B cell (primary cell): ENCODE results near the gene TBC1D23. TPM values are rescaled to one million over a fixed set of nuclear protein-coding genes. Genes with fewer than 3 reads are reported as not detected.
A peak's percentile ranks its signal among the peaks of the same experiment; 100 is the strongest.

ENCODE experiments used
- ATAC-seq: fragments of 200-7000 bp; cut with Tn5 transposase; one replicate; pipeline ENCODE4 v1.10.0; 2021; ENCODE audit warnings: low read depth, mild to moderate bottlenecking, moderate number of reproducible peaks, moderate library complexity
- CTCF ChIA-PET: fragments of 350-600 bp; sonication (Branson Sonifier 250); formaldehyde crosslinking; loops from one replicate; lab custom pipeline; 2021; ENCODE audit warnings: antibody characterized with exemption, inconsistent platforms; lab: Charles Lee
- POLR2A ChIA-PET: fragments of 350-600 bp; sonication (Branson Sonifier 250); formaldehyde crosslinking; loops from one replicate; lab custom pipeline; 2021; ENCODE audit warnings: antibody characterized with exemption; lab: Charles Lee
- DNase-seq: peaks from one replicate; pipeline ENCODE4 v3.0.0; 2013
- H2AFZ ChIP-seq: 2 replicates; pipeline ENCODE4 v1.6.1; 2012; ENCODE audit warnings: mild to moderate bottlenecking, low read depth, low read length; ENCODE audit not compliant: insufficient read depth, poor library complexity, severe bottlenecking
- H3K27ac ChIP-seq, 2 donors: 1 replicate in 1 of 2; 2 replicates in 1 of 2; pipeline ENCODE4 v1.5.1; 2012 to 2013; ENCODE audit warnings: low read length in 2 of 2, mild to moderate bottlenecking in 2 of 2, moderate library complexity in 1 of 2
- H3K27me3 ChIP-seq, 4 experiments: fragments of 200-600 bp in 1 of 4; sonication (generic) in 1 of 4; replicated peaks in 1 of 4; 1 replicate in 2 of 4; 2 replicates in 2 of 4; pipeline versions ENCODE4 v1.6.1 to v1.7.0; 2013 to 2016; ENCODE audit warnings: low read length in 3 of 4, mild to moderate bottlenecking in 2 of 4, mixed read lengths in 1 of 4, moderate library complexity in 1 of 4; ENCODE audit not compliant: insufficient read depth in 4 of 4, control insufficient read depth in 3 of 4; ENCODE audit errors: control extremely low read depth in 1 of 4
- H3K36me3 ChIP-seq, 2 experiments: replicated peaks in 1 of 2; 1 replicate in 1 of 2; 2 replicates in 1 of 2; pipeline versions ENCODE4 v1.6.1 to v1.7.1; 2013; ENCODE audit warnings: low read length in 1 of 2; ENCODE audit not compliant: insufficient read depth in 2 of 2, control insufficient read depth in 1 of 2; ENCODE audit errors: control extremely low read depth in 1 of 2, extremely low read depth in 1 of 2
- H3K4me1 ChIP-seq, 2 donors: fragments of 200-600 bp in 1 of 2; sonication (generic) in 1 of 2; 1 replicate in 1 of 2; 2 replicates in 1 of 2; pipeline versions ENCODE4 v1.5.1 to v1.6.1; 2013 to 2017; ENCODE audit warnings: low read length in 2 of 2; ENCODE audit not compliant: control insufficient read depth in 2 of 2, insufficient read depth in 2 of 2
- H3K4me2 ChIP-seq: replicated peaks from 2 replicates; pipeline ENCODE3; 2012; ENCODE audit warnings: mild to moderate bottlenecking, low read depth, low read length; ENCODE audit not compliant: poor library complexity, severe bottlenecking
- H3K4me3 ChIP-seq, 5 experiments: fragments of 200-600 bp in 1 of 5; sonication (generic) in 1 of 5; 1 replicate in 3 of 5; 2 replicates in 2 of 5; pipeline versions ENCODE4 v1.5.1 to v1.7.0; 2011 to 2016; ENCODE audit warnings: low read length in 4 of 5, mild to moderate bottlenecking in 4 of 5, low read depth in 2 of 5, control low read depth in 1 of 5, moderate library complexity in 1 of 5; ENCODE audit not compliant: insufficient read depth in 1 of 5; ENCODE audit errors: control extremely low read depth in 1 of 5, extremely low read depth in 1 of 5
- H3K79me2 ChIP-seq: fragments of 200-600 bp; sonication (generic); one replicate; pipeline ENCODE4 v1.6.0; 2016; ENCODE audit warnings: low read length; ENCODE audit not compliant: control insufficient read depth, insufficient read depth
- H3K9ac ChIP-seq: fragments of 200-600 bp; sonication (generic); 2 replicates; pipeline ENCODE4 v1.6.1; 2017; ENCODE audit warnings: mild to moderate bottlenecking, low read length, moderate library complexity
- H3K9me3 ChIP-seq, 3 donors: one replicate each; pipeline versions ENCODE4 v1.6.1 to v1.7.1; 2013; ENCODE audit warnings: low read length in 2 of 3; ENCODE audit not compliant: control insufficient read depth in 2 of 3, insufficient read depth in 1 of 3; ENCODE audit errors: control extremely low read depth in 1 of 3
- H4K20me1 ChIP-seq: 2 replicates; pipeline ENCODE4 v1.6.0; 2012; ENCODE audit warnings: mild to moderate bottlenecking, low read length; ENCODE audit not compliant: insufficient read depth, control insufficient read depth, poor library complexity, severe bottlenecking
- H3K27ac Mint-ChIP-seq: one replicate; pipeline ENCODE4 v1.8.0; 2021; ENCODE audit warnings: mixed read lengths
- H3K27me3 Mint-ChIP-seq: one replicate; pipeline ENCODE4 v1.8.0; 2021; ENCODE audit warnings: mixed read lengths
- H3K4me1 Mint-ChIP-seq: one replicate; pipeline ENCODE4 v1.8.0; 2021; ENCODE audit warnings: mixed read lengths
- H3K4me3 Mint-ChIP-seq: one replicate; pipeline ENCODE4 v1.8.0; 2021; ENCODE audit warnings: mixed read lengths
- H3K9me3 Mint-ChIP-seq: one replicate; pipeline ENCODE4 v1.8.0; 2022; ENCODE audit warnings: mixed read lengths; ENCODE audit not compliant: insufficient read depth
- CTCF ChIP-seq: fragments of 200-600 bp; IDR thresholded peaks from one replicate; pipeline ENCODE4 v1.8.0; 2022; ENCODE audit warnings: antibody characterized with exemption, mild to moderate bottlenecking
- EZH2 ChIP-seq: IDR thresholded peaks from 2 replicates; pipeline ENCODE4 v1.6.1; 2012; ENCODE audit warnings: borderline replicate concordance, low read depth, mild to moderate bottlenecking, moderate library complexity, low read length; ENCODE audit not compliant: insufficient read depth, poor library complexity, severe bottlenecking
- WGBS: methylation state at CpG from one replicate; pipeline ENCODE4 v1.1.5; 2013; ENCODE audit warnings: missing lambda C conversion rate; ENCODE audit not compliant: insufficient coverage; 5-methylcytosine and 5-hydroxymethylcytosine counted together
- intact Hi-C: fragments of 100-400 bp; cut with micrococcal nuclease; formaldehyde crosslinking; loops from one replicate; pipeline ENCODE4 v1.10.0; 2022
- polyA plus RNA-seq: library from polyadenylated mRNA; depleted of rRNA; stranded (reverse); fragments of >200 nt; gene quantifications from 2 replicates; pipeline ENCODE4 v1.2.3, GENCODE V29; 2012
- total RNA-seq, 2 donors: library from RNA; stranded (reverse); fragments of 120-200 nt in 1 of 2; gene quantifications; 1 replicate in 1 of 2; 2 replicates in 1 of 2; pipeline versions ENCODE4 v1.2.3 to v1.2.4, GENCODE V29; 2013 to 2022

TBC1D23 gene
- total and polyA plus RNA-seq, 2 donors (not counting 1 experiment from before 2014, with no cell fraction given) = 7.2 to 36.5 TPM

DNA sequence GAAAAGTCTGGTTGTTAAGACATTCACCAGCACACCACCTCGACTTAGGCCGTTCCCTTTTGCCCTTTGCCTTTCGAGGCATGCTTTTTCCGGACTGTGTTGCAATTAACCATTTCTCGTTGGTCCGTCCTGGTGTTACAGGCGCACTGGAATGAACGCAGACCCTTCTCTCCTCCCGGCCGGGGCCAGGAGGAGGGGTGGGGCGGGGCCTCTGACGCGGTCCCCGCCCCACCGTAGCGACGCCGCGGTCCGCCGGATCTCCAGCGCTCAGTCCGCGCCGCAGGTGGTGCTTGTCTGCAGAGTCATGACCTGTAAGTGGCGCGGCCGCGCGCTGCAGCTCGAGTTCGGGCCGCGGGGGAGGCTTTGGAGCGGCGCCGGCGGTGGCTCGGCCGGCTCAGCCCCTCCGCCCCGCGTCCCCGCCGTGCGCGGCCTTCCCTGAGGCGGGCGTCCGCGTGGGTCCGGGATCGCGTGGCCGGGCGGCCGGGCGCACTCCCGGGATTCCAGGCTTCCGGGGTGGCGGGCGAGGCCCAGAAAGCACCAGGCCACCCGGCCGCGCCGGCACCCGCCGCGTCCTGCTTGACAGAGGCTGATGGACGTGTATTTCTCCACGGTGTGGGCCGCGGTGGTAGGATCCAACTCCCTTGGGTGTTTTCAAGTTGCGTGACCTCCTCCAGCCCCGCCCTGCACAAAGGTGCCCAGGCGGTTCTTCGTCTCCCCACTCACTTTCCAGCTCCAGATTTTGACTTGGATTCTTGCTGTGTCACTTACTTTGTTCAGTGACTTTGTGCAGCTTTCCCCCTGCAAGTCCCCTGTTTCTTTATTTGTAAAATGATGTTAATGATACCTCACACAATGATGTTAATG lies 73.9 kb downstream of the TBC1D23 start, which contains the start of gene NIT2:
NIT2 (plus strand) TSS at position 270 of the 864 bp plus-strand sequence; CDS start at position 305, 35 bp downstream.
- H3K27ac Mint-ChIP-seq = peak within 1 kb of the TSS; percentile 91
- Histone ChIP-seq H3K36me3 (no peaks in the 10 kb centered on the region), H3K27me3 (no peaks in the 10 kb centered on the region), H4K20me1 (no peaks in the 10 kb centered on the region), H3K4me3 (peak within 1 kb of the TSS; percentile 54 to 82 (median 72)), H3K9me3 (no peaks in the 10 kb centered on the region), H3K4me2 (peak within 1 kb of the TSS; percentile 83), H3K79me2 (peaks cover 6% of the 10 kb centered on the region), H3K27ac (peak within 1 kb of the TSS; percentile 54 to 79), H3K9ac (peak within 1 kb of the TSS; percentile 79), H2AFZ (peak within 1 kb of the TSS; percentile 97), H3K4me1 (peaks cover 5 to 16% of the 10 kb centered on the region in 2 donors)
- TF ChIP-seq CTCF = no peak
- no peak for TF ChIP-seq EZH2
- peak; percentile 98 for ATAC-seq
- under 1% methylated on average over 74 of the region's 77 CpGs for WGBS
- peak within 1 kb of the TSS; percentile 96 for H3K4me3 Mint-ChIP-seq
- peaks cover 23% of the 10 kb centered on the region for H3K4me1 Mint-ChIP-seq
- peak; percentile 88 for DNase-seq
- intact Hi-C loops = loop anchor here (1.0 to 2.0 kb wide), 6 partner anchors 18 to 517 kb away; partner anchors contain the start of genes CMSS1, LNP1, TBC1D23 and TFG
- no peaks in the 10 kb centered on the region for H3K27me3 Mint-ChIP-seq
- no peaks in the 10 kb centered on the region for H3K9me3 Mint-ChIP-seq
- ChIA-PET CTCF (interaction anchor here (1.0 to 2.2 kb wide), 5 partner anchors 65 to 517 kb away, joined by 3 to 5 read pairs (median 4); partner anchors contain the start of gene CMSS1), POLR2A (interaction anchor here (0.5 to 0.6 kb wide), 2 partner anchors 74 to 1353 kb away, joined by 3 to 9 read pairs; partner anchors contain the start of gene TBC1D23)
